Gastrocnemius medialis (tissue), 4 donors: ENCODE results near the gene KANSL1. TPM values are rescaled to one million over a fixed set of nuclear protein-coding genes. Genes with fewer than 3 reads are reported as not detected.

ENCODE experiments used
- ATAC-seq, 2 donors: fragments of 150-250 bp; one replicate each; pipeline ENCODE4 v1.9.1; 2016
- DNase-seq, 2 donors: peaks; one replicate each; pipeline ENCODE4 v3.0.0-alpha.2; 2019
- H3K27ac ChIP-seq, 4 donors: fragments of 200-600 bp; sonication (generic); 1 replicate in 1 of 4; 2 replicates in 3 of 4; pipeline ENCODE4 v1.5.1; 2016 to 2018; ENCODE audit warnings: mild to moderate bottlenecking in 2 of 4, moderate library complexity in 1 of 4
- H3K27me3 ChIP-seq, 3 donors: fragments of 200-600 bp; sonication (generic) in 2 of 3; 1 replicate in 1 of 3; 2 replicates in 2 of 3; pipeline versions ENCODE4 v1.5.1 to v1.6.0; 2016 to 2019; ENCODE audit warnings: mild to moderate bottlenecking in 1 of 3, moderate library complexity in 1 of 3
- H3K36me3 ChIP-seq, 2 donors: fragments of 200-600 bp; sonication (generic) in 1 of 2; one replicate each; pipeline ENCODE4 v1.5.1; 2017 to 2018
- H3K4me1 ChIP-seq, 2 donors: fragments of 200-600 bp; sonication (generic) in 1 of 2; one replicate each; pipeline ENCODE4 v1.5.1; 2016 to 2017; ENCODE audit warnings: mild to moderate bottlenecking in 2 of 2
- H3K4me3 ChIP-seq, 4 donors: fragments of 200-600 bp; sonication (generic) in 3 of 4; 1 replicate in 1 of 4; 2 replicates in 3 of 4; pipeline ENCODE4 v1.5.1; 2016 to 2019; ENCODE audit warnings: mild to moderate bottlenecking in 2 of 4
- H3K9me3 ChIP-seq, 3 donors: fragments of 200-600 bp; sonication (generic) in 2 of 3; 1 replicate in 1 of 3; 2 replicates in 2 of 3; pipeline ENCODE4 v1.5.1; 2016 to 2019
- CTCF ChIP-seq, 5 experiments: fragments of 450-650 bp in 3 of 5; fragments of 200-600 bp in 2 of 5; sonication (generic) in 2 of 5; IDR thresholded peaks in 4 of 5; conservative IDR thresholded peaks in 1 of 5; 1 replicate in 4 of 5; 2 replicates in 1 of 5; pipeline ENCODE4 v1.5.1; 2016 to 2019; ENCODE audit warnings: antibody characterized with exemption in 5 of 5, mild to moderate bottlenecking in 3 of 5, moderate library complexity in 3 of 5
- POLR2A ChIP-seq, 2 donors: fragments of 450-650 bp; IDR thresholded peaks; one replicate each; pipeline ENCODE4 v1.6.1; 2017; ENCODE audit warnings: antibody characterized with exemption in 2 of 2, mild to moderate bottlenecking in 2 of 2, moderate library complexity in 2 of 2
- in situ Hi-C, 4 donors: fragments of 200-750 bp; cut with MboI; loops; one replicate each; pipeline versions ENCODE4 v1.15.0 to v1.8.0; 2017; ENCODE audit warnings: low sequenced_read_pairs in 4 of 4
- intact Hi-C: fragments of 100-400 bp; cut with DNase I; formaldehyde crosslinking; loops from one replicate; pipeline ENCODE4 v1.15.1; 2023; ENCODE audit warnings: low total_unique reads
- total RNA-seq, 4 donors: library from RNA; depleted of rRNA; stranded (reverse); fragments of >200 nt; gene quantifications; one replicate each; pipeline versions ENCODE4 v1.1.0 to v1.2.3, GENCODE V29; 2016

The KANSL1 gene
- total RNA-seq, 4 donors from 2014 or later, result 19.9 to 35.9 (median 31.2) TPM

GRCh38 chr17:45982791-45983613 lies 210.2 kb downstream of the KANSL1 start:
- in situ Hi-C loops, result no loop called here

GRCh38 chr17:45981306-45981705 lies 211.9 kb downstream of the KANSL1 start:
- TF ChIP-seq CTCF (IDR thresholded peaks at IDR 0.05 in 4 of 5, conservative IDR thresholded peaks at IDR 0.05 in 1 of 5) (no peak), POLR2A (IDR thresholded peaks at IDR 0.05) (no peak)
- H3K27me3 ChIP-seq, result no peaks in the 10 kb centered on the region
- no peak for DNase-seq
- no peak overlapping the region for H3K4me3 ChIP-seq
- H3K27ac ChIP-seq, result no peak overlapping the region
- no peaks in the 10 kb centered on the region for H3K36me3 ChIP-seq
- intact Hi-C loops (no loop called here), in situ Hi-C loops (no loop called here)
- H3K4me1 ChIP-seq, result peaks cover 16 to 20% of the 10 kb centered on the region in 2 donors
- no peak for ATAC-seq
- no peaks in the 10 kb centered on the region for H3K9me3 ChIP-seq

More at GRCh38 chr17:45982791-45983613, 210.2 kb downstream of the KANSL1 start:
- no peaks in the 10 kb centered on the region for H3K27me3 ChIP-seq
- H3K36me3 ChIP-seq, result no peaks in the 10 kb centered on the region
- ATAC-seq, result no peak
- TF ChIP-seq CTCF (IDR thresholded peaks at IDR 0.05 in 4 of 5, conservative IDR thresholded peaks at IDR 0.05 in 1 of 5) (no peak), POLR2A (IDR thresholded peaks at IDR 0.05) (no peak)
- intact Hi-C loops, result no loop called here
- H3K27ac ChIP-seq, result no peak overlapping the region
- H3K4me3 ChIP-seq, result no peak overlapping the region
- no peaks in the 10 kb centered on the region for H3K9me3 ChIP-seq
- DNase-seq, result no peak
- peaks cover 0 to 5% of the 10 kb centered on the region in 2 donors for H3K4me1 ChIP-seq

GRCh38 chr17:45980855-45981254 lies 212.4 kb downstream of the KANSL1 start:
- ATAC-seq (no peak), DNase-seq (no peak)
- Histone ChIP-seq H3K4me3 (no peak overlapping the region), H3K36me3 (no peaks in the 10 kb centered on the region), H3K9me3 (no peaks in the 10 kb centered on the region), H3K27me3 (no peaks in the 10 kb centered on the region), H3K4me1 (peaks cover 20 to 21% of the 10 kb centered on the region in 2 donors), H3K27ac (no peak overlapping the region)
- in situ Hi-C loops, result no loop called here
- no peak for TF ChIP-seq CTCF (IDR thresholded peaks at IDR 0.05 in 4 of 5, conservative IDR thresholded peaks at IDR 0.05 in 1 of 5)
- TF ChIP-seq POLR2A (IDR thresholded peaks at IDR 0.05), result no peak
- intact Hi-C loops, result no loop called here

Other genes starting within 250 kb of the KANSL1 start
- gene STH, start 194.2 kb downstream of the KANSL1 start, total RNA-seq, result not detected
- gene LRRC37A, start 101.7 kb upstream of the KANSL1 start, total RNA-seq, result 1 to 10 TPM in 2 of 4 donors, under 1 TPM in 2; 0.29 to 3.7 (median 1.1) TPM
- gene ARL17B, start 168.3 kb upstream of the KANSL1 start, total RNA-seq, result 10 to 100 TPM in 3 of 4 donors, 1 to 10 TPM in 1; 9.3 to 39.3 (median 14.6) TPM